Calu3 (cell line): Measurements from ENCODE around the gene SON. TPM values are rescaled to one million over a fixed set of nuclear protein-coding genes. Genes with fewer than 3 reads are reported as not detected.
A peak's percentile ranks its signal among the peaks of the same experiment; 100 is the strongest.

Experiments
- Bru-seq: library from RNA; stranded (reverse); fragments of 400-500 nt; gene quantifications from one replicate; lab custom pipeline; 2021; lab: Mats Ljungman, UMichigan
- BruChase-seq, 2 experiments: library from RNA; stranded (reverse); fragments of 400-500 nt; gene quantifications; one replicate each; lab custom pipeline; 2021; lab: Mats Ljungman, UMichigan
- BruUV-seq: library from RNA; stranded (reverse); fragments of 400-500 nt; replicated peaks from 2 replicates; lab custom pipeline; 2021; lab: Mats Ljungman, UMichigan
- CTCF ChIA-PET: fragments of 300-600 bp; sonication (Branson Sonifier 250); formaldehyde crosslinking; loops from one replicate; lab custom pipeline; 2022; ENCODE audit warnings: antibody characterized with exemption; lab: Charles Lee
- DNase-seq: peaks from one replicate; pipeline ENCODE4 v3.0.0; 2022
- H3K27ac Mint-ChIP-seq: one replicate; pipeline ENCODE4 v1.8.0; 2022; ENCODE audit warnings: mixed read lengths; ENCODE audit not compliant: unreplicated experiment
- H3K27me3 Mint-ChIP-seq: one replicate; pipeline ENCODE4 v1.8.0; 2022; ENCODE audit warnings: mixed read lengths; ENCODE audit not compliant: unreplicated experiment
- H3K36me3 Mint-ChIP-seq: one replicate; pipeline ENCODE4 v1.8.0; 2022; ENCODE audit warnings: mild to moderate bottlenecking, moderate library complexity, mixed read lengths; ENCODE audit not compliant: insufficient read depth, unreplicated experiment
- H3K4me1 Mint-ChIP-seq: one replicate; pipeline ENCODE4 v1.8.0; 2022; ENCODE audit warnings: mild to moderate bottlenecking, low read depth, mixed read lengths; ENCODE audit not compliant: unreplicated experiment
- H3K4me3 Mint-ChIP-seq: one replicate; pipeline ENCODE4 v1.8.0; 2022; ENCODE audit warnings: mild to moderate bottlenecking, low read depth, moderate library complexity, mixed read lengths; ENCODE audit not compliant: unreplicated experiment
- H3K9me3 Mint-ChIP-seq: one replicate; pipeline ENCODE4 v1.8.0; 2022; ENCODE audit warnings: low read depth, mixed read lengths; ENCODE audit not compliant: unreplicated experiment
- intact Hi-C: fragments of 100-400 bp; cut with micrococcal nuclease; formaldehyde crosslinking; loops from one replicate; pipeline ENCODE4 v1.10.0; 2022; ENCODE audit not compliant: unreplicated experiment
- long read RNA-seq: library from polyadenylated mRNA; stranded (forward); transcript quantifications from one replicate; pipeline ENCODE4 v2.0.0, GENCODE V29; 2022
- total RNA-seq: library from RNA; stranded (reverse); gene quantifications from 2 replicates; pipeline ENCODE4 v1.2.3, GENCODE V29; 2022
- TF ChIP-seq, protein P1 (sequence below): fragments of 200-600 bp; IDR thresholded peaks from one replicate; pipeline ENCODE4 v1.8.0; 2022; ENCODE audit warnings: antibody characterized with exemption; ENCODE audit not compliant: unreplicated experiment

SON gene
- 188 and 191 TPM in 2 replicates for total RNA-seq
- percentile 96 among the genes with signal in this experiment for Bru-seq, nascent RNA
- percentile 96 among the genes with signal in this experiment for BruChase-seq, experiment 1, labeled RNA remaining after a 6-hour chase
- BruChase-seq, experiment 2, labeled RNA remaining after a 2-hour chase, result percentile 98 among the genes with signal in this experiment
- long read RNA-seq, full-length matches to known transcripts, result 12 of 228 reads
- long read RNA-seq, partial matches to known transcripts, result 198 of 228 reads
- long read RNA-seq, other reads (novel, unspliced or antisense), result 18 of 228 reads

DNA sequence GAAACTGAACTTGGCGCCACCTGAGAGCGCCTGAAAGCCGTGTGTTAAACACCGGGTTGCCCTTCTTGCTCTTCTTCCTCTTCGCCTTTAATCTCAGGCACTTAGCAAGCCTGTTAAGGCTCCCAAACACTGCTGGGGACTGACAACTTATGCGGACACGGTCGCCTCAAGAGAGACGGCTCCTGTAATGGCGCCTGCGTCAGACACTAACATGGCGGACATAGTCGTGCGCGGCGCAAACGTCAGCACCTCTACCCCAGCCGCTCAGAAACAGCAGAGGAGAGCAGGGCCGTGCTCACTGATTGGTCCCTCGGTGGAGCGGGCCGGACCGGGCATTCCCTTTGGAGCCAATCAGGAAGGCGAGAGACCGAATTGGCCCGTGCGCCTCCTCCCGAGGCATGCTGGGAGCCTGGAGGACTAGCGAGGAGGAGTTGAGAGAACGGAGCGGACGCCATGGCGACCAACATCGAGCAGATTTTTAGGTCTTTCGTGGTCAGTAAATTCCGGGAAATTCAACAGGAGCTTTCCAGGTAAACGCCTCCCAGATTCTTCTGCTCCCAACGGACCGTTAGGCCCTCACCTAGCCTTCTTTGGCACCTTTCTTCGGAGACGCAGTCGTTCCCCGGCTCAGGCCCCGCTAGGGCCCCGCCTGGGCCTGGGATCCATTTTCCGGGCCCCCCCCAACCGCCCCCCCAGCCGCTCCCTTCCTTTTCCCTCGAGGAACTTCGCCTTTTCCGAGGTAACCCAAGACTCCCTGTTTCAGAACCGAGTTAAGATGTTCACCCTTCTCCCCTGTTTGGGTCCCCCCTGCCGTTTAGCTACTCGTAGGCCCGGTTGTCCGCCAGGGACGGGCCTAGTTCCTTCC lies at the start of gene SON:
Gene SON (plus strand): TSS at position 399 of the 865 bp plus-strand sequence. CDS start 55 bp downstream, at position 454.
- DNase-seq, result peak; percentile 96
- Mint-ChIP-seq H3K4me3 (peak within 1 kb of the TSS; percentile 83), H3K4me1 (no peaks in the 10 kb centered on the region), H3K9me3 (no peaks in the 10 kb centered on the region), H3K27ac (peak within 1 kb of the TSS; percentile 93), H3K36me3 (peaks cover 82% of the 10 kb centered on the region), H3K27me3 (no peaks in the 10 kb centered on the region)
- CTCF ChIA-PET, result interaction anchor here (0.6 kb wide), 2 partner anchors 69 to 389 kb away, joined by 3 to 5 read pairs; no protein-coding TSS in a partner anchor
- BruUV-seq, result no TSS peak
- TF ChIP-seq, protein P1, sequence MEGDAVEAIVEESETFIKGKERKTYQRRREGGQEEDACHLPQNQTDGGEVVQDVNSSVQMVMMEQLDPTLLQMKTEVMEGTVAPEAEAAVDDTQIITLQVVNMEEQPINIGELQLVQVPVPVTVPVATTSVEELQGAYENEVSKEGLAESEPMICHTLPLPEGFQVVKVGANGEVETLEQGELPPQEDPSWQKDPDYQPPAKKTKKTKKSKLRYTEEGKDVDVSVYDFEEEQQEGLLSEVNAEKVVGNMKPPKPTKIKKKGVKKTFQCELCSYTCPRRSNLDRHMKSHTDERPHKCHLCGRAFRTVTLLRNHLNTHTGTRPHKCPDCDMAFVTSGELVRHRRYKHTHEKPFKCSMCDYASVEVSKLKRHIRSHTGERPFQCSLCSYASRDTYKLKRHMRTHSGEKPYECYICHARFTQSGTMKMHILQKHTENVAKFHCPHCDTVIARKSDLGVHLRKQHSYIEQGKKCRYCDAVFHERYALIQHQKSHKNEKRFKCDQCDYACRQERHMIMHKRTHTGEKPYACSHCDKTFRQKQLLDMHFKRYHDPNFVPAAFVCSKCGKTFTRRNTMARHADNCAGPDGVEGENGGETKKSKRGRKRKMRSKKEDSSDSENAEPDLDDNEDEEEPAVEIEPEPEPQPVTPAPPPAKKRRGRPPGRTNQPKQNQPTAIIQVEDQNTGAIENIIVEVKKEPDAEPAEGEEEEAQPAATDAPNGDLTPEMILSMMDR, result no peak
- intact Hi-C loops, result loop anchor here (2.0 kb wide), 1 partner anchor 338 kb away; no protein-coding TSS in a partner anchor

DNA sequence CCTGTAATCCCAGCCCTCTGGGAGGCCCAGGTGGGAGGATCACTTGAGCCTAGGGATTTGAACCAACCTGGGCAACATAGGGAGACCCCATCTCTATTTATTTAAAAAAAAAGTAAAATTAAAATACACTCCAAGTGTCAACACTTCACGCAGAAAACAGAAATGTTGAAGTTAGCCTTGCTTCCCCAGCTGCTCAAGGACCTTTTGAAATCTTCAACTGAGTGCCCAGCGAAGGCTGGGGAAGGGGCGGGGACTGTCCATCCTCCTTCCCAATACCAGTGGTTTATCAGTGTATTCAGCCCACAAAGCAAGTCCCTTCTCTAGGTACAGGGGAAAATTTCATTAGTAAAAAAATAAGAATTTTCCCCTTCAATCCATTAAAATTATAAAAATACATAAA lies 49.1 kb upstream of the SON start:
- TF ChIP-seq, protein P1, result no peak
- CTCF ChIA-PET, result no interaction called here
- intact Hi-C loops, result no loop called here
- peaks cover 26% of the 10 kb centered on the region for H3K27me3 Mint-ChIP-seq
- no peak overlapping the region for H3K27ac Mint-ChIP-seq
- BruUV-seq, result no TSS peak
- no peak overlapping the region for H3K4me3 Mint-ChIP-seq
- H3K9me3 Mint-ChIP-seq, result no peaks in the 10 kb centered on the region
- peaks cover 7% of the 10 kb centered on the region for H3K4me1 Mint-ChIP-seq
- peaks cover 17% of the 10 kb centered on the region for H3K36me3 Mint-ChIP-seq
- DNase-seq, result no peak

- no peaks in the 10 kb centered on the region for H3K9me3 Mint-ChIP-seq
- H3K4me3 Mint-ChIP-seq, result no peak overlapping the region
- peaks cover 26% of the 10 kb centered on the region for H3K27me3 Mint-ChIP-seq
- no TSS peak for BruUV-seq
- no peak overlapping the region for H3K27ac Mint-ChIP-seq
- peaks cover 22% of the 10 kb centered on the region for H3K36me3 Mint-ChIP-seq
- CTCF ChIA-PET, result no interaction called here
- DNase-seq, result no peak
- TF ChIP-seq, protein P1, result no peak
- H3K4me1 Mint-ChIP-seq, result peaks cover 7% of the 10 kb centered on the region
- intact Hi-C loops, result no loop called here
These were observed 47.1 kb upstream of the SON start for GRCh38 chr21:33495743-33496142.

DNA sequence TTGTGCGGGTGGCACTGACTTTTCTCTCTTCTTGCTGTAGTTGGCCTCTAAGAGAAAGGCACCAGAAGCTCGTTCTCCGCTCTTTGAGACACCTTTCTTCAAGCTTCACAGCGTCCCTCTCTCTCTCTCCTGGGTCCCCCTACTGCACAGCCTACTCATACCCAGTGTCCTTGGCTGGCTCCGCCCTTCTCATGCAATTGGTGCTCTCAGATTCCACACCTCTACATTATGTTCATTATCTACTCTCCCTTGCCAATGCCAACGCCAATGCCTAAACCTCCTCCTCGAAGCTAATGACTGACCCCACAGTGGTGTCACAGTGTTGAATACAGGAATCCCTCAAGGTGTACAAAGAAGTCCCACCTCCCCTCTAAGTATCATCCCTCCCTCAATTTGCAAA lies 46.5 kb upstream of the SON start:
- TF ChIP-seq, protein P1, result no peak
- Mint-ChIP-seq H3K9me3 (no peaks in the 10 kb centered on the region), H3K4me3 (no peak overlapping the region)

More for the DNA sequence above, 46.5 kb upstream of the SON start:
- CTCF ChIA-PET, result no interaction called here
- H3K27me3 Mint-ChIP-seq, result peaks cover 26% of the 10 kb centered on the region
- BruUV-seq, result no TSS peak
- no peak for DNase-seq
- peaks cover 7% of the 10 kb centered on the region for H3K4me1 Mint-ChIP-seq
- intact Hi-C loops, result no loop called here
- no peak overlapping the region for H3K27ac Mint-ChIP-seq
- peaks cover 19% of the 10 kb centered on the region for H3K36me3 Mint-ChIP-seq
